ENCODE results near the gene FBN1. TPM values are rescaled to one million over a fixed set of nuclear protein-coding genes. Genes with fewer than 3 reads are reported as not detected.

FBN1 gene
- total RNA-seq, 1 donor from 2014 or later: 12.6 TPM

DNA sequence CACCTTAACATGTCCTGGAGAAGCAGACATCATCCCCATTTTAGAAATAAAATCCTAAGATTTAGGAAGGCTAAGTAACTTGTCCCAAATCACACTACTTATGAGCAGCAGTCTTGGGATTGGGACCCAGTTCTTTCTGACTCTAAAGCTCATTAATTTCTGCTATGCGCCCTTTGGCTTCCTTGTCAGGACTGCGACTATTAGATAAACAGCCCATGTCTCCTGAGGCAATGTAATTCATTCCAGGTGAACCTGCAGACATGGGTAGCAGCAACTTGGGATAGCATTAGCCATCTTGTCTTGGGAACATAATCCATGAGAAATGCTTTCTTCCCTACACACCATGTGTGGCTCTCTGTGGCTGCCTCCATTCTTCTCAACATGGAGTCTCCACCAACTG lies 32.3 kb upstream of the FBN1 start:
- no peaks in the 10 kb centered on the region for H3K9me3 Mint-ChIP-seq (ENCODE audit: unreplicated experiment)
- no peaks in the 10 kb centered on the region for H3K27me3 Mint-ChIP-seq (ENCODE audit: unreplicated experiment)
- no peak for TF ChIP-seq CTCF (IDR thresholded peaks at IDR 0.05; ENCODE audit: partially characterized antibody, unreplicated experiment)
- no peaks in the 10 kb centered on the region for H3K36me3 Mint-ChIP-seq (ENCODE audit: unreplicated experiment)
- no peaks in the 10 kb centered on the region for H3K4me1 Mint-ChIP-seq (ENCODE audit: low read depth, unreplicated experiment)
- no peak for DNase-seq
- no peak overlapping the region for H3K4me3 Mint-ChIP-seq (ENCODE audit: unreplicated experiment)
- H3K27ac Mint-ChIP-seq (ENCODE audit: unreplicated experiment): no peak overlapping the region

GRCh38 chr15:48675436-48675835 lies 29.9 kb upstream of the FBN1 start:
- H3K9me3 Mint-ChIP-seq (ENCODE audit: unreplicated experiment): no peaks in the 10 kb centered on the region
- TF ChIP-seq CTCF (IDR thresholded peaks at IDR 0.05; ENCODE audit: partially characterized antibody, unreplicated experiment): no peak
- H3K27ac Mint-ChIP-seq (ENCODE audit: unreplicated experiment): no peak overlapping the region
- H3K27me3 Mint-ChIP-seq (ENCODE audit: unreplicated experiment): no peaks in the 10 kb centered on the region
- no peak overlapping the region for H3K4me3 Mint-ChIP-seq (ENCODE audit: unreplicated experiment)
- no peak for DNase-seq
- H3K36me3 Mint-ChIP-seq (ENCODE audit: unreplicated experiment): no peaks in the 10 kb centered on the region
- no peaks in the 10 kb centered on the region for H3K4me1 Mint-ChIP-seq (ENCODE audit: low read depth, unreplicated experiment)

- DNase-seq: no peak
- no peaks in the 10 kb centered on the region for H3K4me1 Mint-ChIP-seq (ENCODE audit: low read depth, unreplicated experiment)
- no peaks in the 10 kb centered on the region for H3K9me3 Mint-ChIP-seq (ENCODE audit: unreplicated experiment)
- H3K36me3 Mint-ChIP-seq (ENCODE audit: unreplicated experiment): no peaks in the 10 kb centered on the region
- no peaks in the 10 kb centered on the region for H3K27me3 Mint-ChIP-seq (ENCODE audit: unreplicated experiment)
- no peak overlapping the region for H3K4me3 Mint-ChIP-seq (ENCODE audit: unreplicated experiment)
- TF ChIP-seq CTCF (IDR thresholded peaks at IDR 0.05; ENCODE audit: partially characterized antibody, unreplicated experiment): no peak
- H3K27ac Mint-ChIP-seq (ENCODE audit: unreplicated experiment): no peak overlapping the region
These were observed 29.4 kb upstream of the FBN1 start for GRCh38 chr15:48674876-48675275.

DNA sequence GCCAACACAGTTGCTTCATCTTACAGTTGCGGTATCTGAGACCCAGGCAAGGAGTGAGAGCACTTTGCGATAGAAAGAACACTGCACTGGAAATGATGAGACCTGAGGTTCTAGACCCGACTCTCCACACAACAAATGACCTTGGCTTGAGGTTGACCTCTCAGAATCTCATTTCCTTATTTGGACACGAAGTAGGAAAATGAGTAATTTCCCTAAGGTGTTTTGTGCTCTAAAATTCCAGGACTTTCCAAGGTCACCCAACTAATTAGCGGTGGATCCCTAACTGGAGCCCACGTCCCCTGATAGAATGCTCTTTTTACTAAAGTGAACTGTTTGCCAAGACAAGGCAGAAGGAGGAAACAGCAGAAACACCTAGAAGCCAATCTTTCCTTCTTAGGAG lies 26.7 kb upstream of the FBN1 start:
- no peak for TF ChIP-seq CTCF (IDR thresholded peaks at IDR 0.05; ENCODE audit: partially characterized antibody, unreplicated experiment)
- no peak overlapping the region for H3K4me3 Mint-ChIP-seq (ENCODE audit: unreplicated experiment)
- no peaks in the 10 kb centered on the region for H3K9me3 Mint-ChIP-seq (ENCODE audit: unreplicated experiment)
- no peak overlapping the region for H3K27ac Mint-ChIP-seq (ENCODE audit: unreplicated experiment)
- no peaks in the 10 kb centered on the region for H3K27me3 Mint-ChIP-seq (ENCODE audit: unreplicated experiment)
- DNase-seq: no peak
- no peaks in the 10 kb centered on the region for H3K36me3 Mint-ChIP-seq (ENCODE audit: unreplicated experiment)
- no peaks in the 10 kb centered on the region for H3K4me1 Mint-ChIP-seq (ENCODE audit: low read depth, unreplicated experiment)

DNA sequence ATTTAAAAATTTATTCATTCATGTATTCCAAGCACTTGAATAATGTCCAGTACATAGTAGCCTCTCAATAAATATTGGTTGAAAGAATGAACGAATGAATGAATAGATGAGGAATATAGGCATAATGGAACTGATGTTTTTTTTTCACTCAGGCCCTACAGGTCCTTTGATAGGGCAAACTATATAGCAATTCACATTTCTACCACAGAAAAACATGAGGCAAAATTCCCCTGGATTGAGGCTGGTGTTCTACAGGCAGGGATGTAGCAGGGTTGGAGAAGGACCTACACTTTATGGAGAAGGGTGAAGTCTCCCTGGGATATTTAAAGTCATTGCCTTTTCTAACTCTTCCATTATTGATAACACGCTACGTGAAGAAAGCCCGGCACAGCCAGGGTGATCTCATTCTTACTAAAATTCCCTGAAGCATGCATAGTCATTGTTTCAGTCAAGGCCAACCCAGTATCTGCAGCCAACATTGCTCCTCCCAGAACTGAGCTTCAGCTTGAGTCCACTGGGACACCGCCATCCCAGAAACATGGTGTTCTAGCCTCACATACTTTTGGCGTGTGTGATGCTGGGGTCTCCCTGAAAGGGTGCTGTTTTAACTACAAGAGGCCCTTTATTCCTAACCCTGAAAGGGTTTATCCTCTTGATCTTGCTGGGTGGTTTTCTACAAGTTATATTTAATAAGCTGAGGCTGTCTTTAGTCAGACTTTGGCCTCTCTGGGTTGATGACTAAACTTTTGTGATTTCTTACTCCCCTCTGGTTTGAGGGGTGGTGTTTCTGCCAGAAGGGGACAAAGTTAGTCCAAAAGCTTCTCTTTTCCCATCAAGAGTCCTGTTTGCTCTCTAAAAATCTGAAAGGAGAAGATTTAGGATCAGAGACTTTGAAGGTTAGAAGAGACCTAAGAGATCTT lies 25.9 kb upstream of the FBN1 start:
- no peaks in the 10 kb centered on the region for H3K4me1 Mint-ChIP-seq (ENCODE audit: low read depth, unreplicated experiment)
- no peak for DNase-seq
- no peaks in the 10 kb centered on the region for H3K36me3 Mint-ChIP-seq (ENCODE audit: unreplicated experiment)
- H3K4me3 Mint-ChIP-seq (ENCODE audit: unreplicated experiment): no peak overlapping the region
- TF ChIP-seq CTCF (IDR thresholded peaks at IDR 0.05; ENCODE audit: partially characterized antibody, unreplicated experiment): no peak
- H3K27ac Mint-ChIP-seq (ENCODE audit: unreplicated experiment): no peak overlapping the region
- no peaks in the 10 kb centered on the region for H3K9me3 Mint-ChIP-seq (ENCODE audit: unreplicated experiment)
- no peaks in the 10 kb centered on the region for H3K27me3 Mint-ChIP-seq (ENCODE audit: unreplicated experiment)
